BE2C (cell line): ENCODE results near the gene SIL1.
"Not testable (repeated sequence)": the region's sequence is repeated elsewhere in the genome, so short reads cannot be mapped to it uniquely, and the experiment has no call there.

Source experiments
- DNase-seq: peaks from one replicate; pipeline ENCODE4 v3.0.0-alpha.2; 2020
- H3K27me3 ChIP-seq: fragments of 250-450 bp; sonication (Bioruptor Pico); 2 replicates; pipeline ENCODE4 v1.5.1; 2020; ENCODE audit warnings: mild to moderate bottlenecking
- H3K36me3 ChIP-seq: fragments of 250-450 bp; sonication (Bioruptor Pico); 2 replicates; pipeline ENCODE4 v1.5.1; 2020; ENCODE audit warnings: mild to moderate bottlenecking
- H3K4me1 ChIP-seq: fragments of 250-450 bp; sonication (Bioruptor Pico); 2 replicates; pipeline ENCODE4 v1.5.1; 2020
- H3K4me3 ChIP-seq: 2 replicates; pipeline ENCODE4 v1.5.1; 2011; ENCODE audit warnings: low read depth, low read length
- H3K9me3 ChIP-seq: fragments of 250-450 bp; sonication (Bioruptor Pico); 2 replicates; pipeline ENCODE4 v1.5.1; 2020
- TF ChIP-seq, protein P1 (sequence below): IDR thresholded peaks from 2 replicates; pipeline ENCODE4 v1.5.1; 2012; ENCODE audit warnings: mild to moderate bottlenecking, low read depth, low read length

The SIL1 gene

DNA sequence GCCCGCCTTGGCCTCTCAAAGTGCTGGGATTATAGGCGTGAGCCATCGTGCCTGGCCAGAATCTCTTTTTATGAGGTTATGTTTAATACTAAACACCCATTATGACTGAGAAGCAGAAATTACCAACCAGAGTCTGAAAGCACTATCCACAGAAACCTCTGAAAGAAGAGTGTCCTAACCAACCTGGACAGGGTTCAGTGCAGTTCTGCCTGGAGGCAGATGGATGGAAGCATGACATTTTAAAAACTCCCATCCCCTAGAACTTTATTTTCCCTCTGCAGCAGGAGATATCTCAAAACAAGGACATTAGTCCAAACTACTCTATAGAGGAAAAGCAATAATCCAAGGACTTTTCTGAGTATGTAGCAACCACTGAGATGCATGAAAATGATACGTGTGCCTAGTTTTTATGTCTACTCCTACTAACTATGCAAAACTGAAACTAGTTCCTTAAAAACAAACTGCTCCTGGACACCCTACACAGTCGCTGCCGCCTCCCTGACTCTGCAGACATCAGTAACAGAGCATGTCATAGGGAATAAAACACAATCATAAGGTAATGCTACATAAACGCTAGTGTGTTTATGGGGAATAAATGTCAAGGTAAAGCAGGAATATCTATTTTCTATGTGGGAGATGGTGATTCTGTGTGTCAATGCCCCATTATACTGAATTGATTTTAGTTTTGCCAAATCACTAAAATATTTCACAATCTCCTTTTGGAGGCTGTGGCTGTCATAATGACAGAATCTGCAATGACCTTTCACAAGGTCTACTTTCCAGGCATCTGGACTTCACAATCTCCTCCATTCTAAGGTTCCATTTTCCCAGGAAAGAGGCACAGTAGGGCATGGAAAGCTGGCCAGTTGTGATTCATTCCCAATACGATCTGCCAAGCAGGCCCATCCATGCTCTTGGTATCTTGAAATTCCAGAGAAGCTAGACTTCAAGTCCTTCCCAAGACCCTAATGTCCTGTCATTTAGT, 122.8 kb downstream of the SIL1 start:
- Histone ChIP-seq H3K36me3 (no peaks in the 10 kb centered on the region), H3K4me1 (peaks cover 1% of the 10 kb centered on the region; the same call in 1 of the 2 replicates), H3K4me3 (no peak overlapping the region), H3K9me3 (no peaks in the 10 kb centered on the region), H3K27me3 (no peaks in the 10 kb centered on the region)
- no peak for DNase-seq
- TF ChIP-seq, protein P1, sequence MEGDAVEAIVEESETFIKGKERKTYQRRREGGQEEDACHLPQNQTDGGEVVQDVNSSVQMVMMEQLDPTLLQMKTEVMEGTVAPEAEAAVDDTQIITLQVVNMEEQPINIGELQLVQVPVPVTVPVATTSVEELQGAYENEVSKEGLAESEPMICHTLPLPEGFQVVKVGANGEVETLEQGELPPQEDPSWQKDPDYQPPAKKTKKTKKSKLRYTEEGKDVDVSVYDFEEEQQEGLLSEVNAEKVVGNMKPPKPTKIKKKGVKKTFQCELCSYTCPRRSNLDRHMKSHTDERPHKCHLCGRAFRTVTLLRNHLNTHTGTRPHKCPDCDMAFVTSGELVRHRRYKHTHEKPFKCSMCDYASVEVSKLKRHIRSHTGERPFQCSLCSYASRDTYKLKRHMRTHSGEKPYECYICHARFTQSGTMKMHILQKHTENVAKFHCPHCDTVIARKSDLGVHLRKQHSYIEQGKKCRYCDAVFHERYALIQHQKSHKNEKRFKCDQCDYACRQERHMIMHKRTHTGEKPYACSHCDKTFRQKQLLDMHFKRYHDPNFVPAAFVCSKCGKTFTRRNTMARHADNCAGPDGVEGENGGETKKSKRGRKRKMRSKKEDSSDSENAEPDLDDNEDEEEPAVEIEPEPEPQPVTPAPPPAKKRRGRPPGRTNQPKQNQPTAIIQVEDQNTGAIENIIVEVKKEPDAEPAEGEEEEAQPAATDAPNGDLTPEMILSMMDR: no peak

DNA sequence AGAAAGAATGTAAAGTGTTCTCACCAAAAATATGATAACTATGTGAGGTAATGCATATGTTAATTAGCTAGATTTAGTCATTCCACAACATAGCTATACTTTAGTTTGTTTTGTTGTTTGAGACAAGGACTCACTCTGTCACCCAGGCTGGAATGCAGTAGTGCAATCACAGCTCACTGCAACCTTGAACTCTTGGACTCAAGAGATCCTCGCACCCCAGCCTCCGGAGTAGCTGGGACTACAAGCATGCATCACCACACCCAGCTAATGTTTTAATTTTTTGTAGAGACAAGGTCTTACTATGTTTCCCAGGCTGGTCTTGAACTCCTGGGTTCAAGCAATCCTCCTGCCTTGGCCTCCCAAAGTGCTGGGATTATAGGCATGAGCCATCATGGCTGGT, 124.2 kb downstream of the SIL1 start:
- H3K9me3 ChIP-seq, H3K27me3 ChIP-seq, DNase-seq, H3K4me1 ChIP-seq, H3K36me3 ChIP-seq, H3K4me3 ChIP-seq: not testable (repeated sequence)

DNA sequence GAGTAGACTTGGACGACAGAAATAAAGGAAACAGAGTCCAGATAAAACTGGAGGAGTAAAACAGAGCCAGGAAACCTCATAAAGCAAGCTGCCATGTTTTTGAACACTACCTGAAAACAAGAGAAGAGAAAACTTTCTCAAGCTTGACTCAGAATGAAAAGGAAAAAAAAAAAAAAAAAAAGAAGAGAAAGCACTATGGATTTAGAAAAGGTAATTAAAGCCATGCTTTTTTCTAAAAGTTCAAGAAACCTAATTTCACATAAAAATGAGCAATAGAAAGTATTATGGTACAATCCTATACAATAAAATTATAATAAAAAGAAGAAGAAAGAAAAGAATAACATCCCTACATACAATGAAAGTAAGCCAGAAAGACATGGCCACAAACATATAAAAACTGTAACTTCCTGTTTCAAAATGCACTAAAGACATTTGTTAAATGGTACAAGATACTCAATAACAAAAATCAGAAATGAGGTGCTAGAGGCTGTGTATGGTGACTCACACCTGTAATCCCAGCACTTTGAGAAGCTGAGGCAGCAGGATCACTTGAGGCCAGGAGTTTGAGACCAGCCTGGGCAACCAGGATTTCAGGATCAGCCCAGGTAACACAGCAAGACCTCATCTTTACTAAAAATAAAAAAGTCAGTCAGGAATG, 129.5 kb downstream of the SIL1 start:
- no peak for DNase-seq
- Histone ChIP-seq H3K27me3 (no peaks in the 10 kb centered on the region), H3K9me3 (no peaks in the 10 kb centered on the region), H3K4me3 (no peak overlapping the region), H3K4me1 (no peaks in the 10 kb centered on the region), H3K36me3 (no peaks in the 10 kb centered on the region)
- TF ChIP-seq, protein P1: no peak

DNA sequence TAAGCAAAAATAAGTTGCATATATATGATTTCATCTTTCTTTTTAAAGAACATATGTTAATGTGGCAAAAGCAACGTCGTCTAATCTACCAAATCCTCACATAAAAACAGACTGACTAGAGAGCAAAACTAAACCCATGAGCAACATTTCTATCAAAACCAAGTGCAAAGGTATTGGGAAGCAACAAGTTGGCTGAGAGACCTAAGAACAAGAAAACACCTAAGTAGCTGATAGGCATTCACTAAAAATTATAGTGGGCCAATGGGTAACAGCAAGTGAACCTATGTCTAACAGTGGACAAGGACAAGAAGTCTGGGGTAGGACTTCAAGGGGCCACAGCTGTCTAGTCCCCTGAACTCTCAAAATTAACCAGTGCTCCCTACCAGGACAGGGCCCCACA, 130.1 kb downstream of the SIL1 start:
- no peak overlapping the region for H3K4me3 ChIP-seq
- TF ChIP-seq, protein P1: no peak

GRCh38 chr5:139065306-139065705, 132.9 kb downstream of the SIL1 start:
- no peaks in the 10 kb centered on the region for H3K9me3 ChIP-seq
- H3K36me3 ChIP-seq: no peaks in the 10 kb centered on the region
- TF ChIP-seq, protein P1: no peak
- peaks cover 4% of the 10 kb centered on the region for H3K4me1 ChIP-seq
- no peaks in the 10 kb centered on the region for H3K27me3 ChIP-seq
- H3K4me3 ChIP-seq: no peak overlapping the region
- DNase-seq: no peak

More for the DNA sequence above, 130.1 kb downstream of the SIL1 start:
- H3K27me3 ChIP-seq: no peaks in the 10 kb centered on the region
- no peaks in the 10 kb centered on the region for H3K36me3 ChIP-seq
- no peaks in the 10 kb centered on the region for H3K4me1 ChIP-seq
- no peak for DNase-seq
- H3K9me3 ChIP-seq: no peaks in the 10 kb centered on the region

DNA sequence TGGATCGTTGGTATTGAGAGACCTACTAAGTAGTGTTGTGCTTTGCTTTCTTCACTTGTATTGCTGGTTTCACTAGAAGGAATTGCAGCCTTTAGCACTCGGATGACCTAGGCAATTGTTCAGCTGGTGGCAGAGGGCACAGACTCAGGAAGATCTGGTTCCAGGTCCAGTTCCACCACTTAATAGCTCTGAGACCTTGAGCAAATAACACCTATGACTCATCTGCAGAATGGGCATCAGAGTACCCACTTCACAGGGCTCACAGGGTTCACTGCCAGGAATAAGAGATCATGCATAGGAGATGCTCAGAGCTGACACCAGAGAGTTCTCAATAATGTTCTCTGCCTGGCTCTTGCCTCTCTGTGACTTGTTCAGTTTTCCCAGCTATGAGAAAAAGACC, 133.6 kb downstream of the SIL1 start:
- peaks cover 8% of the 10 kb centered on the region for H3K4me1 ChIP-seq
- no peaks in the 10 kb centered on the region for H3K9me3 ChIP-seq
- no peaks in the 10 kb centered on the region for H3K27me3 ChIP-seq
- no peak for DNase-seq
- no peak overlapping the region for H3K4me3 ChIP-seq
- H3K36me3 ChIP-seq: no peaks in the 10 kb centered on the region
- TF ChIP-seq, protein P1: no peak
